DMS114 treated with DMSO at 0.1 percent for 48 hours (cell line): ENCODE data around the gene EPHA3.

Experiments
- DNase-seq: peaks from one replicate; lab custom pipeline; 2025; ENCODE audit not compliant: unreplicated experiment; lab: John Stamatoyannopoulos, UW

EPHA3 gene

GRCh38 chr3:89358281-89358680, 250.9 kb downstream of the EPHA3 start:
- no peak for DNase-seq

DNA sequence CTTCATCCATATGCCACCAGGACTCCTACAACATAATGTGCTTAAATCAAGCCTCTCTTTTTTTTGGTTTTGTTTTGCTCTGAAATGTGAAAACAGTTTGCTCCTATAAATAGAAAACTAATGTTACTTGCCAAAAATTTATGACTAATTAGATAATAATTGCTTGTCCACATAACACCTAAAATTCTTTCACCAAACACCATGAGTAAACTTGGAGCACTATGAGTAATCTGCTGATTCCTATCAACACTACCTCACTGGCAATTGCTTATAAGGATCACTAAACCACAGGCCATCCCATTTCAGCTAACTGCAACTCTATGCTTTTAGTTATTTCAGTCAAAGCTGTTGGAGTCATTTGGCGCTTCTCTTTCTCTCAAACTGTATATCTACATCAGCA, 252.7 kb downstream of the EPHA3 start:
- DNase-seq: no peak

DNA sequence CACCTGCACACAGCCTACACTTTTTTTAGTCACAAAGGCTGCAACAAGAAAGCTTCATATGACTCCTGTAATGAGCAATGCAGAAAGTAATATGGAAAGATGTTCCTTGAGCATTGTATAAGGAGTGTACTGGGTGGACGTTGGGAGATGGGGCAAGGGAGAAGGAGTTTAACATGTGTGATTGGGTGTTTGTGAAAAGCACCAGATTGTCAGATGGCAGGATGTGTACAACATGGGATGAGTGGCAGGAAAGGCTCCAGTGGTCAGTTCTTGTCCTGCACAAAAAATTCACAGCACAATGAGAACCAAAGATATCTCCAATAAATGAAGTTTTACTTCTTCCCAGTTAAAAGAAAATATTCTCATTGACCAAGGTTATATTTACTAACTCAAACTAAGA, 255.1 kb downstream of the EPHA3 start:
- DNase-seq: no peak

GRCh38 chr3:89363171-89363570, 255.8 kb downstream of the EPHA3 start:
- no peak for DNase-seq

DNA sequence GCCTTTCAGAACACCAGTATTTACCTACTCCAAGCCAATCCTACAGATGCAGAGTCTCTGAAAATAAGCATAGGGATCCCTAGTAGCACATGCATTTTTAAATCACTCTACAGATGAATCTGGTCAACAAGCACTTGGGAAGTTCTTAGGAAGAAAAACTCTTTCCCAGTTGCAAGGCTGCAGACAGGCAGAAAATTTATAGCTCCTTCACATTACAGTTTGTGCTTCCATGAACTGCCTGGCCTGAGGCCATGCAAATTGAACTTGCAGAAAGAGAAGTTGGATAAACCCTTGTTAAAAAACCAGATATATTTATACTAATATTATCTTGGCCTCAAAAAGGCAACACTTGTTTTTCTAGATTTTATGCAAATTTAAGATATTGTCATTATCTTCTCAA, 256.9 kb downstream of the EPHA3 start:
- no peak for DNase-seq

GRCh38 chr3:89367166-89367565, 259.7 kb downstream of the EPHA3 start:
- no peak for DNase-seq

DNA sequence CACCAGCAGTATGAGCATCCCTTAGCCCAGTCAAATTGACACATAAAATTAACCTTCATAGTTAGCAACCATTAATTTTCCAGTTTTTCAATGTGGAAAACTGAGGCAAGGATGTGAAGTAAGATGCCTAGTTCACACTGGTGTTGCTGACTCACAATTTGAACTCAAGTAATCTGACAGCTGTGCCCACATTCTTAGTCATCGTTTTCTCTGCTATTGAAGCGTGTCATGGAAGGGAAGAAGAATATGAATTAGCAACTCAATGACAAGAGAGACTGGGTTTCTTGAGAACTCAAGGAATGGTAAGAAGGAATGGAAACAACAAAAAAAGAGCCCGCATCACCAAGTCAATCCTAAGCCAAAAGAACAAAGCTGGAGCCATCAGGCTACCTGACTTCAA, 261.4 kb downstream of the EPHA3 start:
- DNase-seq: no peak

DNA sequence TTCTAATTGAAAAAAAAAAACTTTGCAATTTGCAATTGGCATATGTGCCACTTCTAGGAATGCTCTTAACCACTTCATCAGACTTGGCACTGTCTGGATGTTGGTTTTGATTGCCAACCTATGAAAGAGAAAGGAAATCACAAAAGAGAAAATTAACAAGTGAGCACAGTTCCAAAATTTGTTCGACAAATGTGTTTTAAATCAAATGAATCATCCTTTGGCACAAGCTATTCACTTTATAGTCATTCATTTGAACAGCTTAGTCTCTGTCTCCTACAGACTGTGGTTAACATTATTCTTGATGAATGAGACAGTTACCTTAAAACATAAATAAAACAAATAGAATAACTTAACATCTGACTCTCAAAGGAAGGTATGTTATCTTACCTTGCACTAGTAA, 265.0 kb downstream of the EPHA3 start:
- DNase-seq: no peak

- DNase-seq: no peak
These were observed 266.0 kb downstream of the EPHA3 start for GRCh38 chr3:89373434-89373833.

GRCh38 chr3:89375451-89375850, 268.0 kb downstream of the EPHA3 start:
- no peak for DNase-seq

GRCh38 chr3:89380016-89380415, 272.6 kb downstream of the EPHA3 start:
- DNase-seq: no peak

DNA sequence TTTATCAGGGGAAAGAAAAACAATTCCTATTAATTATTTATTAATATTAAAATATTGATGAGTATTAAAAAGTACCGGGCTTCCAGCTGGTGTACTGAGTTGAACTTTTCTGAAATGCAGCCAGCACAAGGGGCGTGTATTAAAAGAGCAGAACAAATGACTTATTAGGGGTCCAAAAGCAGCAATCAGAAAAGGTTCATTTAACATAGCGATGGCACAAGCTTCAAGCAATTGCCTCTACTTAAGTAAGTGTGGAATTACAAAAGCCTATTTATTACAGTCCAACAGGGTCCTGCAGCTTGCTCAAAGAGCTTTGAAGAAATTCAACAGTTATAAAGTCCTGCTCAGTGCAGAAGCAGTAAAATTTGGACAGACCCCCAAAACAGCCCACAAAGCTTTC, 285.6 kb downstream of the EPHA3 start:
- DNase-seq: no peak

DNA sequence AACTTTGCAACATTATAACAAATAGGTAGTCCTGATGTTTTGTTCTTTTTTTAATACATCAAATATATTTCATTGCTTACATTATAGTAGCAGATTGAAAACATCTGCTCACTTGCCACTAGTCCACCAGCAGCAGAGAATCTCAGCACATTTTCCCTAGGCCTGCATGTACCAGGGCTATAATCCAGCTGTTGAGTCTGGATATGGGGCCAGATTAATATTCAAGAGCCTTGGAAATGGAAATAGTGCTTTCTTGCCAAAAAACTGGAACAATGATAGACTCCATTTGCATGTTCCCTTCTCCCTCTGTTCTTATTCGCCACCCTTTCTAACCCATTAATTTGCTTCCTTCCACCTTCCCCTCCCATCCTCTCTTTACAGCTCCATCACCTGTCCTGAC, 288.0 kb downstream of the EPHA3 start:
- no peak for DNase-seq

GRCh38 chr3:89395996-89396395, 288.6 kb downstream of the EPHA3 start:
- DNase-seq: no peak

GRCh38 chr3:89402051-89402450, 294.6 kb downstream of the EPHA3 start:
- DNase-seq: no peak

GRCh38 chr3:89405176-89405575, 297.8 kb downstream of the EPHA3 start:
- DNase-seq: no peak

DNA sequence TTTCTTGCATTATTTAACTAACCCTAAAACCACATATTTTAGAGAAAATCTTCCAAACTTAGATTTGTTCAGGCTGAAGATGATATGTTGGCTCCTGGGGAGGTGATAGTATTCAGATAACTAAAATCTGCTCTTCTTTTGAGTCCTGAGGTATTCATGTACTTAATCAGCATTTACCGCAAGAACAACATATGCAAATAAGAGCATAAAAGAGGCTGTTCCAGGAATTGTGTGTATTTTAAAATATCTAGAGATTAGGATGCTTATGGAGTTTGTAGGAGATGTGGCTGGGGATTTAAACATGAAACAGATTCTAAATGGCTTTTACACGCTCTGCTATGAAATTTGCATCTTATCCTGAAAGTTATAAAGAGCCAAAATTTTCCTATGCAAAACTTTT, 298.2 kb downstream of the EPHA3 start:
- DNase-seq: no peak

DNA sequence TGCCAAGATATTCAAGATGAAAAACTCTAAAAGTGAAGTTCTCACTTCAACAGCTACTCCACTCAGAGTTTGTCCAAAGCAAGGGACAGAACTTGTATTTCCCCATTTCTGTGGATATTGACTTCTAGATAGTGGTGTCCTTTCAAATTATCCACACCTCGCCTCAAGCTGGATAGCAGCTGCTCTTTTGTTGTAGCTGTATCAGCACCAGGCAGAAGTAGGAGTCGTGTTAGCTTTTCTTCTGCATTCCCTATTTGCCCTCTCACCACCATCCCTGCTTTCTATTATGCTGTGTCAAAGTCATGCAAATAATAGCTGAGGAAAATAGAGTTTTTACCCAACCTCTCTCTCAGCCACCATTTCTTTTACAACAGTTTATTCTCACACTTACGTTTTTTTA, 303.8 kb downstream of the EPHA3 start:
- no peak for DNase-seq

DNA sequence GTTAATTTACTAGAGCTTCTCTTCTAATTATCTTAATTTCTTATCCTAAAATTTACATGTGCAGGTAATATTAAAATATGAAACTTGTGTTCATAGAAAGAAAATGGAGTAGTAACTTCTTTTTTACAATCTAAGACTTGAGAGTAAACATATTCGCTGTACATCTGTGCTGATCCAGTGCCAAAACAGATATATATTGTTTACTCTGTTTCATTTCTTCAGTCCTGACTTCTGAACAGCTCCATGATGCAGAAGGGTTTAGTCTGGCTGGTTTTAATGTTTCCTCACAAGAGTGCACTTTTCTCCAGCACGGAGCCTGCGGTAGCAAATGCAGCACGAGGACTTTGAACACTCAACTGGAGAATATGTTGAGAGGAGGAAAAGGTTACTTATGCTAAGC, 306.8 kb downstream of the EPHA3 start:
- no peak for DNase-seq

DNA sequence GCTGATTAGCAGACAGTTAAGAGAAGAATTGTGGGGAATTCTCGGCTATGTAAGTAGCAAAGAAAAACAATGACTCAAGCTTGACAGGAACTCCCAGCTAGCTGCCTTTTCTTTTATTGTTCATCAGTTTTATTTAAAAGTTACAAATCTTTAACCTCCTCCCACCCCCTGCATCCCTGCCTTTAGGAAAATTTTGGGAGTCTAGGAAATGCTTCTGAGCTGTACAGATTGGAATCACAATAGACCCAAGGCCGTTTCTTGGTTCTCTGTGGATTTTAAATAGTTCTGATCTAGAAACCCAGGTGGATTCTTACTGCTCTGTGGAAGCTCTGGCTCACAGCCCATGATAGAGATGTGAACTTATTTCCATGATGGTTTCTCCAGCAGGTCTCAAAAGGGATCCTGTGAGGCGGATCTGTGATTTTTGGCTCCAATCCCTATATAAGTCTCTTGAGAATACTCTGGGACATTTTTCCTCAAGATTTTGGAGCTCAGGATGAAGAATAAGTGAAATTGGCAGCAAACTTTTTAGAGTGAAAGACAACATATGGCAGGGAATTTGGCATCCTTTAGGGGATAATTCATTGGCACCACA, 312.3 kb downstream of the EPHA3 start:
- DNase-seq: no peak

DNA sequence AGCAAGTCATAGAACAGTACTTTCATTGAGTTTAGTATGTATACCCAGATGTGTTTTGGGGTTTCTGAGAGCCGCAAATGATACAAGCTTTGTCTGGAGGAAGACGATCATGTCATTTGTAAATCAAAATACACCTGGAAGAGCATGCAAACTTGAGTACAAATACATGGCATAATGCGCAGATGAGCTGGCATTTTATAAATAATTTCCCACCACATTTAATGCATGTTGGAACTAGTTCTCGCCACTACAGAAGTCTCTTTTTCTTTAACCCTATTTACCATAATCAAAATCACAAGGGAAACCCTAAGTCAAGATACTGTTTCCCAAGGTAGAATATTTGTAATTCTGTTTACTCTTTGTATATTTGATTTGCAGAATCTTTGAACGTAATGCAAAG, 318.6 kb downstream of the EPHA3 start:
- no peak for DNase-seq

GRCh38 chr3:89434621-89435380, 327.4 kb downstream of the EPHA3 start:
- DNase-seq: no peak

DNA sequence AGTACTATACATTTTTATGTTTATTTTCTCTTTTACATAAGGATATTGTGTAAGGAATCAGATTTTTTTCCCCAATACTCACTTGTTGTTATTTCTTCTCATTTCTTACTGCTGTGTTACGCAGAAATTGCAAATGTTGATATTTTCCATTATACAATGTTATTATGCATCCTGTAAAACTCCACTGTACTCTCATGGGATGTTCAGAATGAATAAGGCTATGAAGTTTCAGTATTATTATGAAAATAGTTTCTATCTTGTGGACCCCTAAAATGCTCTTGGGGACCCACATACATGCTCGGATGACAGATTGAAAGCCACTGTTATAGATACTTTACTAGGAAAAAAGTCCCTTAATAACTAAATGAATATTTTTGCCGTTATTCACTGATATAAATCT, 329.4 kb downstream of the EPHA3 start:
- no peak for DNase-seq
